Measurements from ENCODE around the gene RHEB.

DNA sequence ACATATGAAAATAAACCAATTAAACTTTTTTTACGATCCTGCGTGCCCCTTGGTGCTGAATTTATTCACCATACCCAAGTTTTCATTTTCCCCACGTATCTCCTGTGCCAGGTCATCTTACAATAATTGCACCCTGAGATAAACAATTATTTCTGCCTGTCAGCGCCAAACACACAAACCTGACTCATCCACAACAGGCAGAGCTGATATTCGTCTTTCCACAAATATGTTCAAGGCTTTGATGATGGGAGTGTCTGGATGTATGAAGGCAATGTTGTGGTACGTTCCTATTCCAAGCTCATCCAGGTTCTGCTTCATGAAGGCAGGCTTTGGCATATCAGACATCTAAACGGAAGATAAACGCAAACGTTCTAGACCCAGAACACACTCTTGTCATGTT, 45.8 kb upstream of the RHEB start:
- no peak for TF ChIP-seq CTCF (IDR thresholded peaks at IDR 0.05)
- TF ChIP-seq POLR2A (IDR thresholded peaks at IDR 0.05), result no peak
- TF ChIP-seq POLR2AphosphoS5 (IDR thresholded peaks at IDR 0.05), result no peak
- no peak for TF ChIP-seq EP300 (IDR thresholded peaks at IDR 0.05)

All from gastroesophageal sphincter (tissue), 3 donors.